GM19397 (cell line): ENCODE results near the gene SCYGR4.
"Not testable (repeated sequence)": the region's sequence is repeated elsewhere in the genome, so short reads cannot be mapped to it uniquely, and the experiment has no call there.

ENCODE experiments used
- ATAC-seq: cut with Tn5 transposase; IDR thresholded peaks from one replicate; pipeline ENCODE4 v1.9.1; 2021; ENCODE audit warnings: mild to moderate bottlenecking, moderate library complexity; ENCODE audit not compliant: unreplicated experiment

SCYGR4 gene

GRCh38 chr2:227665189-227665940 lies 48.1 kb downstream of the SCYGR4 start:
- no peak for ATAC-seq

- ATAC-seq = not testable (repeated sequence)
Observed at GRCh38 chr2:227666631-227667170, 49.4 kb downstream of the SCYGR4 start, which contains the start of gene SCYGR5. Gene SCYGR5 (plus strand): TSS chr2:227666804. CDS start chr2:227666804, 0 bp downstream.
